SU-DHL-6 (cell line): ENCODE data around the gene NUB1.

Source experiments
- H2AFZ ChIP-seq: fragments of 200-600 bp; sonication (generic); 2 replicates; pipeline ENCODE4 v1.6.1; 2014; ENCODE audit warnings: low read depth, mild to moderate bottlenecking, moderate library complexity, mixed read lengths, antibody characterized with exemption, low read length; ENCODE audit not compliant: severe bottlenecking
- H3F3A ChIP-seq: fragments of 200-600 bp; shearing (Covaris generic); 2 replicates; pipeline ENCODE4 v1.6.0; 2016; ENCODE audit warnings: antibody characterized with exemption, mild to moderate bottlenecking; ENCODE audit not compliant: insufficient read depth
- H3K27ac ChIP-seq: fragments of 200-600 bp; sonication (generic); 2 replicates; pipeline ENCODE4 v1.5.1; 2016; ENCODE audit warnings: low read depth, mild to moderate bottlenecking, low read length, moderate library complexity, mixed read lengths
- H3K27me3 ChIP-seq: fragments of 200-600 bp; sonication (generic), shearing (Covaris generic); 2 replicates; pipeline ENCODE4 v1.6.0; 2014; ENCODE audit warnings: mild to moderate bottlenecking, low read length
- H3K36me3 ChIP-seq: fragments of 200-600 bp; sonication (generic); 2 replicates; pipeline ENCODE4 v1.6.1; 2014; ENCODE audit warnings: mild to moderate bottlenecking, low read length, mixed read lengths
- H3K4me2 ChIP-seq: fragments of 300-600, 200-600 bp; shearing (Covaris generic), sonication (generic); 2 replicates; pipeline ENCODE4 v1.6.0; 2014; ENCODE audit warnings: low read length, low read depth, mild to moderate bottlenecking; ENCODE audit not compliant: poor library complexity, severe bottlenecking
- H3K4me3 ChIP-seq: fragments of 200-600 bp; sonication (generic); 2 replicates; pipeline ENCODE4 v1.5.1; 2014; ENCODE audit warnings: antibody characterized with exemption, low read length, mild to moderate bottlenecking, mixed read lengths; ENCODE audit not compliant: insufficient read depth, poor library complexity, severe bottlenecking
- H3K79me2 ChIP-seq: fragments of 200-600 bp; sonication (generic); 2 replicates; pipeline ENCODE4 v1.6.1; 2014; ENCODE audit warnings: mild to moderate bottlenecking, low read length, moderate library complexity; ENCODE audit not compliant: insufficient read depth
- H3K9ac ChIP-seq: fragments of 200-600 bp; sonication (generic); 2 replicates; pipeline ENCODE4 v1.7.0; 2014; ENCODE audit warnings: mild to moderate bottlenecking, low read length
- H3K9me2 ChIP-seq: fragments of 200-600 bp; sonication (generic); replicated peaks from 2 replicates; pipeline ENCODE4 v1.6.1; 2014; ENCODE audit warnings: low read length; ENCODE audit not compliant: insufficient read depth
- H3K9me3 ChIP-seq: fragments of 200-600 bp; sonication (generic); 2 replicates; pipeline ENCODE4 v1.6.1; 2014; ENCODE audit warnings: low read length, mixed read lengths; ENCODE audit not compliant: insufficient read depth
- H4K20me1 ChIP-seq: fragments of 200-600 bp; sonication (generic); 2 replicates; pipeline ENCODE4 v1.6.1; 2014; ENCODE audit warnings: low read depth, mild to moderate bottlenecking, antibody characterized with exemption, low read length, moderate library complexity, mixed read lengths
- CTCF ChIP-seq: fragments of 200-600 bp; sonication (generic); IDR thresholded peaks from one replicate; pipeline ENCODE4 v1.5.1; 2017; ENCODE audit warnings: antibody characterized with exemption, mild to moderate bottlenecking, low read length, moderate library complexity; ENCODE audit not compliant: insufficient read depth, poor library complexity, severe bottlenecking
- EZH2phosphoT487 ChIP-seq: fragments of 200-600 bp; sonication (generic), shearing (Covaris generic); conservative IDR thresholded peaks from 2 replicates; pipeline ENCODE4 v1.6.1; 2018; ENCODE audit warnings: mild to moderate bottlenecking, antibody characterized with exemption, low read length, moderate library complexity, mixed read lengths

Gene NUB1

GRCh38 chr7:151381098-151381347, 39.4 kb downstream of the NUB1 start:
- H3F3A ChIP-seq: 0 out of 2 replicates have a peak, but pooled peaks cover 3% of the 10 kb centered on the region
- H4K20me1 ChIP-seq: no peaks in the 10 kb centered on the region
- peak overlapping the region; percentile 44 for H3K27ac ChIP-seq
- peak overlapping the region; percentile 52 for H2AFZ ChIP-seq
- no peak overlapping the region for H3K4me3 ChIP-seq
- H3K9me3 ChIP-seq: no peaks in the 10 kb centered on the region
- no peaks in the 10 kb centered on the region for H3K9me2 ChIP-seq
- peak overlapping the region; percentile 36 for H3K9ac ChIP-seq
- no peaks in the 10 kb centered on the region for H3K79me2 ChIP-seq
- H3K4me2 ChIP-seq: peak overlapping the region; percentile 55
- TF ChIP-seq CTCF (no peak), EZH2phosphoT487 (no peak)
- H3K36me3 ChIP-seq: no peaks in the 10 kb centered on the region
- no peaks in the 10 kb centered on the region for H3K27me3 ChIP-seq

- no peak for TF ChIP-seq CTCF
- TF ChIP-seq EZH2phosphoT487: no peak
- H3K36me3 ChIP-seq: no peaks in the 10 kb centered on the region
- H3K4me3 ChIP-seq: no peak overlapping the region
- H2AFZ ChIP-seq: peak overlapping the region; percentile 52
- H4K20me1 ChIP-seq: no peaks in the 10 kb centered on the region
- no peaks in the 10 kb centered on the region for H3K9me2 ChIP-seq
- H3K4me2 ChIP-seq: peak overlapping the region; percentile 55
- H3K27me3 ChIP-seq: no peaks in the 10 kb centered on the region
- H3K9ac ChIP-seq: peak overlapping the region; percentile 36
- H3F3A ChIP-seq: 0 out of 2 replicates have a peak, but pooled peaks cover 3% of the 10 kb centered on the region
- no peaks in the 10 kb centered on the region for H3K9me3 ChIP-seq
- H3K27ac ChIP-seq: peak overlapping the region; percentile 44
- H3K79me2 ChIP-seq: no peaks in the 10 kb centered on the region
These were observed 39.9 kb downstream of the NUB1 start for GRCh38 chr7:151381348-151382078.

GRCh38 chr7:151382079-151382885, 40.7 kb downstream of the NUB1 start:
- no peaks in the 10 kb centered on the region for H3K9me3 ChIP-seq
- H3K4me3 ChIP-seq: no peak overlapping the region
- H3F3A ChIP-seq: 0 out of 2 replicates have a peak, but pooled peaks cover 3% of the 10 kb centered on the region
- no peaks in the 10 kb centered on the region for H3K36me3 ChIP-seq
- no peak overlapping the region for H3K4me2 ChIP-seq
- no peak overlapping the region for H3K27ac ChIP-seq
- no peaks in the 10 kb centered on the region for H3K79me2 ChIP-seq
- no peak overlapping the region for H3K9ac ChIP-seq
- TF ChIP-seq EZH2phosphoT487 (no peak), CTCF (no peak)
- H3K27me3 ChIP-seq: no peaks in the 10 kb centered on the region
- no peaks in the 10 kb centered on the region for H4K20me1 ChIP-seq
- no peak overlapping the region for H2AFZ ChIP-seq
- H3K9me2 ChIP-seq: no peaks in the 10 kb centered on the region
